Fibroblast of lung (primary cell): ENCODE measurements around the gene USF1. TPM values are rescaled to one million over a fixed set of nuclear protein-coding genes. Genes with fewer than 3 reads are reported as not detected.

Experiments
- DNase-seq, 2 donors: peaks; one replicate each; pipeline versions ENCODE4 v3.0.0 to v3.0.0-alpha.2; 2010; ENCODE audit warnings: low read depth in 2 of 2
- H2AFZ ChIP-seq: 2 replicates; pipeline ENCODE4 v1.5.1; 2012; ENCODE audit warnings: low read length, control low read depth, inconsistent platforms
- H3K27ac ChIP-seq: 2 replicates; pipeline ENCODE4 v1.5.1; 2011; ENCODE audit warnings: low read length, control low read depth; ENCODE audit not compliant: insufficient read depth
- H3K27me3 ChIP-seq: 2 replicates; pipeline ENCODE4 v1.5.1; 2011; ENCODE audit warnings: mild to moderate bottlenecking, low read length; ENCODE audit not compliant: control insufficient read depth, insufficient read depth
- H3K36me3 ChIP-seq: 2 replicates; pipeline ENCODE4 v1.5.1; 2011; ENCODE audit warnings: low read length; ENCODE audit not compliant: control insufficient read depth, insufficient read depth
- H3K4me1 ChIP-seq: 2 replicates; pipeline ENCODE4 v1.5.1; 2011; ENCODE audit warnings: low read length; ENCODE audit not compliant: control insufficient read depth, insufficient read depth; ENCODE audit errors: extremely low read depth
- H3K4me2 ChIP-seq: 2 replicates; pipeline ENCODE4 v1.5.1; 2011; ENCODE audit warnings: low read length, control low read depth; ENCODE audit not compliant: insufficient read depth; ENCODE audit errors: extremely low read depth
- H3K4me3 ChIP-seq, 4 experiments: fragments of 200-600 bp in 1 of 4; sonication (generic) in 1 of 4; replicated peaks in 1 of 4; 2 replicates each; pipeline ENCODE4 v1.5.1; 2011 to 2016; ENCODE audit warnings: low read length in 4 of 4, low read depth in 3 of 4, mild to moderate bottlenecking in 3 of 4, control low read depth in 2 of 4, inconsistent platforms in 1 of 4, mixed read lengths in 1 of 4; ENCODE audit not compliant: insufficient read depth in 1 of 4; ENCODE audit errors: control extremely low read depth in 1 of 4
- H3K79me2 ChIP-seq: 2 replicates; pipeline ENCODE4 v1.5.1; 2012; ENCODE audit warnings: mild to moderate bottlenecking, low read length, inconsistent platforms; ENCODE audit not compliant: control insufficient read depth, insufficient read depth
- H3K9ac ChIP-seq: 2 replicates; pipeline ENCODE4 v1.5.1; 2011; ENCODE audit warnings: mild to moderate bottlenecking, low read length, control low read depth; ENCODE audit not compliant: insufficient read depth
- H3K9me3 ChIP-seq: 2 replicates; pipeline ENCODE4 v1.5.1; 2012; ENCODE audit warnings: low read depth, low read length; ENCODE audit not compliant: control insufficient read depth, insufficient read depth
- H4K20me1 ChIP-seq: 2 replicates; pipeline ENCODE4 v1.5.1; 2011; ENCODE audit warnings: low read length; ENCODE audit not compliant: control insufficient read depth, insufficient read depth; ENCODE audit errors: extremely low read depth
- EZH2 ChIP-seq: IDR thresholded peaks from 2 replicates; pipeline ENCODE4 v1.5.1; 2012; ENCODE audit warnings: low read length, control low read depth, mild to moderate bottlenecking; ENCODE audit errors: missing control alignments
- polyA plus RNA-seq, 2 donors: library from polyadenylated mRNA; depleted of rRNA in 1 of 2; stranded (reverse) in 1 of 2; unstranded in 1 of 2; fragments of >200 nt; gene quantifications; 2 replicates each; pipeline ENCODE4 v1.2.1, GENCODE V29; 2011 to 2012; ENCODE audit warnings: missing spikeins in 1 of 2
- total RNA-seq: library from RNA; depleted of rRNA; stranded (reverse); fragments of >200 nt; gene quantifications from 2 replicates; pipeline ENCODE4 v1.2.1, GENCODE V29; 2014
- TF ChIP-seq, protein P1 (sequence below), 2 donors: IDR thresholded peaks in 1 of 2; conservative IDR thresholded peaks in 1 of 2; 1 replicate in 1 of 2; 2 replicates in 1 of 2; pipeline ENCODE4 v1.5.1; 2011 to 2012; ENCODE audit warnings: low read length in 2 of 2, control low read depth in 1 of 2, inconsistent platforms in 1 of 2, low read depth in 1 of 2, mild to moderate bottlenecking in 1 of 2

The USF1 gene
- total and polyA plus RNA-seq, 2 donors (not counting 1 experiment from before 2014, with no cell fraction given): 23.9 to 80.1 TPM

DNA sequence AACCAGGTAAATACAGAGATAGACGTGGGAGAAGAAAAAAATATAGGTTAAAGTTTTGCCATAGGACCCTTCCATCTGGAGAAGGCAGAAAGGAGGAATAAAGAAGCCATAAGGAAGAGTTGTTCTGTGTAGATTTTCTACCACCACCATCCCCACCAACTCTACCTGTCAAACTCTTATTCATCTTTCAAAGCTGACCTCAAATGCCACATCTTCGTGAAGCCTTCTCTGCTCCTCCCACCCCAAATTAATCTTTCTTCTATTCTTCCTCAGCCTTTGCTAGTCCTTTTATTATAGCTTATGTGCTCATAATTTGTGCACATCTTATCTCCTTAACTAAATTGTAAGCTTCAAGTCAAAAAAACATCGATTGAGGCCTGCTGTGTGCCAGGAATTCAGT, 44.8 kb upstream of the USF1 start:
- H3K4me1 ChIP-seq: peaks cover 6% of the 10 kb centered on the region
- no peak overlapping the region for H2AFZ ChIP-seq
- H3K4me3 ChIP-seq: no peak overlapping the region
- no peak for DNase-seq
- TF ChIP-seq, protein P1, sequence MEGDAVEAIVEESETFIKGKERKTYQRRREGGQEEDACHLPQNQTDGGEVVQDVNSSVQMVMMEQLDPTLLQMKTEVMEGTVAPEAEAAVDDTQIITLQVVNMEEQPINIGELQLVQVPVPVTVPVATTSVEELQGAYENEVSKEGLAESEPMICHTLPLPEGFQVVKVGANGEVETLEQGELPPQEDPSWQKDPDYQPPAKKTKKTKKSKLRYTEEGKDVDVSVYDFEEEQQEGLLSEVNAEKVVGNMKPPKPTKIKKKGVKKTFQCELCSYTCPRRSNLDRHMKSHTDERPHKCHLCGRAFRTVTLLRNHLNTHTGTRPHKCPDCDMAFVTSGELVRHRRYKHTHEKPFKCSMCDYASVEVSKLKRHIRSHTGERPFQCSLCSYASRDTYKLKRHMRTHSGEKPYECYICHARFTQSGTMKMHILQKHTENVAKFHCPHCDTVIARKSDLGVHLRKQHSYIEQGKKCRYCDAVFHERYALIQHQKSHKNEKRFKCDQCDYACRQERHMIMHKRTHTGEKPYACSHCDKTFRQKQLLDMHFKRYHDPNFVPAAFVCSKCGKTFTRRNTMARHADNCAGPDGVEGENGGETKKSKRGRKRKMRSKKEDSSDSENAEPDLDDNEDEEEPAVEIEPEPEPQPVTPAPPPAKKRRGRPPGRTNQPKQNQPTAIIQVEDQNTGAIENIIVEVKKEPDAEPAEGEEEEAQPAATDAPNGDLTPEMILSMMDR (conservative IDR thresholded peaks at IDR 0.05 in 1 of 2, IDR thresholded peaks at IDR 0.05 in 1 of 2; ENCODE audit: low read depth in 1 of 2, low read length in 2 of 2): no peak
- no peak for TF ChIP-seq EZH2
- no peak overlapping the region for H3K9ac ChIP-seq
- H4K20me1 ChIP-seq: no peaks in the 10 kb centered on the region
- H3K9me3 ChIP-seq: no peaks in the 10 kb centered on the region
- H3K79me2 ChIP-seq: no peaks in the 10 kb centered on the region
- no peak overlapping the region for H3K4me2 ChIP-seq
- no peaks in the 10 kb centered on the region for H3K27me3 ChIP-seq
- no peaks in the 10 kb centered on the region for H3K36me3 ChIP-seq
- H3K27ac ChIP-seq: no peak overlapping the region

DNA sequence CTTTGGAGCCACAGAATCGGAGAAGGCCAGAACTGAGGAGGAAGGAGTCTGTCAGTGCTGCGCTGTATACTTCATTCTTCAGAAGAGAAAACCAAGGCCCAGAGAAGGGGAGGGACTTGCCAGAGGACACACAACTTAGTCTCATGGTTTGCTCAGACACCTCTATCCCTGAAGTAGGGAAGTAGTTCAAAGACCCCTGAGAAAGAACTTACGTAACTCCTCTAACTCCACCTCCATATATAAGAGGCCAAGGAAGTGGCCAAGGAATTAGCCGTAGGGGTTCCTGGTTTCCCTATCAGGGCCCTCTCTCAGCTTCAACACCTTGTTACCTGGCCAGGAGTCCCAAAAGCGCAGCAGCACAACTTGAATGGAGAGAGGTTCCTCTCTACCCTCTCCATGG, 44.2 kb upstream of the USF1 start:
- peaks cover 9% of the 10 kb centered on the region for H3K4me1 ChIP-seq
- H3K27me3 ChIP-seq: no peaks in the 10 kb centered on the region
- no peaks in the 10 kb centered on the region for H4K20me1 ChIP-seq
- H3K9ac ChIP-seq: no peak overlapping the region
- H3K4me2 ChIP-seq: no peak overlapping the region
- no peak for TF ChIP-seq EZH2
- TF ChIP-seq, protein P1 (conservative IDR thresholded peaks at IDR 0.05 in 1 of 2, IDR thresholded peaks at IDR 0.05 in 1 of 2; ENCODE audit: low read depth in 1 of 2, low read length in 2 of 2): no peak
- H3K4me3 ChIP-seq: no peak overlapping the region
- H3K27ac ChIP-seq: no peak overlapping the region
- no peak for DNase-seq
- H3K36me3 ChIP-seq: no peaks in the 10 kb centered on the region
- no peak overlapping the region for H2AFZ ChIP-seq
- no peaks in the 10 kb centered on the region for H3K79me2 ChIP-seq
- no peaks in the 10 kb centered on the region for H3K9me3 ChIP-seq

DNA sequence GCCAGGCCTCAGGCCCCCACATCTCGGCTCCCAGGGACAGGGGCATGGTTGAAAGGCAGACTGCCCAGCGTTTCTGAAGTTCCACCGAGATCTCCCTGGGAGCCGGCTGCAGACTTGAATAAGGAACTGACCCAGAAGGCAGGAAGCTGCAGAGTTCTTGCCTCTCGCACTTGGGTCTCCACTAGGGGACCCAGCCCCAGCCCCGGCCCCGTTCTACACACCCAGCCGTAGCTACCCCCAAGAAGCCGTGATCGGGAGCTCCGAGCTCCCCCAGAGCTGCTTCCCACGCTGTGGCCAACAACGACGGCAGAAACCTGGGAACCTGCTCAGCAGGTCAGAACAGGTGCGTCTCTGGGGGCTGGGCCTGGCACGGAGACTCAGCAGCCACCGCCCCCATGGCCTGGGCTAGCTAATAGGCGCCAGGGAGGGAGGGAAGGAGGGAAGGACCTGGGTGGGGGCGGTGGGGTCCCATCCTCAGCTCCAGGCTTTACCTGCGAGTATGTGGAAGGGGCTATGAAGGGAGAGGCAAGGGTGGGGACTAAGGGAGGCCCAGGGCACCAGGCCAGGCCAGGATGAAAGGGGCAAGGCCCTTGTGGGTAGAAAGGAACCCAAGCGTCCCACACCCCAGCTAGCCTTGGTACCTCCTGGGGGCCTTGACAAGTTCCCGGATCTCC, 43.6 kb upstream of the USF1 start, which contains the start of gene NECTIN4:
NECTIN4 (minus strand) TSS at position 308 of the 674 bp plus-strand sequence; CDS start at position 46, 262 bp downstream.
- Histone ChIP-seq H3K27me3 (no peaks in the 10 kb centered on the region), H3K4me1 (peaks cover 11% of the 10 kb centered on the region), H3K4me3 (no peak within 1 kb of the TSS), H3K27ac (no peak within 1 kb of the TSS), H2AFZ (no peak within 1 kb of the TSS), H4K20me1 (no peaks in the 10 kb centered on the region), H3K79me2 (no peaks in the 10 kb centered on the region), H3K9ac (no peak within 1 kb of the TSS), H3K36me3 (no peaks in the 10 kb centered on the region), H3K4me2 (no peak within 1 kb of the TSS), H3K9me3 (no peaks in the 10 kb centered on the region)
- DNase-seq: no peak
- TF ChIP-seq, protein P1 (conservative IDR thresholded peaks at IDR 0.05 in 1 of 2, IDR thresholded peaks at IDR 0.05 in 1 of 2; ENCODE audit: low read depth in 1 of 2, low read length in 2 of 2): no peak
- no peak for TF ChIP-seq EZH2
